ENCODE results near the gene SBF1.
A peak's percentile ranks its signal among the peaks of the same experiment; 100 is the strongest.

SBF1 gene

DNA sequence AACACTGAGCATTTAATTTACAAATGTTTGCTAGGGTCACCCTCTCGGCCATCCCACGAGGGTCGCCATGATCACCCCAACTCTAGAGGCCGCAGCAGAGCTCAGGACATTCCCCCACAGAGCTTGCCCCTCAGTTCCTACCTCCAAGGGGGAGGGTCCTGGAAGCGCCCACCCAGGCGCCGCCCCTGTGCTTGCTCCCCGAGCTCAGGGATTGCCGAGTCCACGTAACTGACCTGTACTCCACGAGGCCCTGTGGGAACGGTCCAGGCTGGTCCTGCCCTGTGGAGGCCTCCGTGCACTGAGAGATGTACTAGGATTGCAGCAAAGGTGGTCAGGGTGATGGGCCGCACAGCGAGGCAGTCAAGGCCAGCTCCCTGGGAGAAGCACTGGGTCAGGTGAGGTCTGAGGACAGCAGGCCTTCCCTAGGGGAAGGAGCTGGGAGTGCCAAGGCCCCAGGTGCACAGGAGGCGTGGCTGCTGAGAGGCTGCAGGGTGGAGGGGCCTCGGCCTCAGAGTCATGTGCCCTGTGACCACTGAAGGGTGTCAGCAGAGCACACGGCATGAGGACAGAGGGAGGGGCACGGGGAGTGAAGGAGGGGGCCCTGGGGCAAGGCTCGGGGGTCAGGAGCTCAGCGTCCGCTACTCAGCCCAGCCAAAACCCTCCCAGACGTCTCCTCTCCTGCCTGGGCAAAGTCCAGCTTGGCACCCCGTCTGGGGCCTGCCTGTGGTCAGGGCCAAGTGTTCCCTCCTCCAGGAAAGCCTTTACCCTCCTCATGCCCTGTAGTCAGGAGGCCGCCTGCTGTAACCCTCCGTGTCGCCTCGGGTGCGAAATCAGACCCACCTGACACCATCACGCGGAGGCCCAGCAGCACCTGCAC lies 9.4 kb upstream of the SBF1 start:
- DNase-seq (ENCODE audit: low spot score), result no peak

- DNase-seq (ENCODE audit: low spot score), result no peak
Measured at GRCh38 chr22:50483556-50483955, 8.7 kb upstream of the SBF1 start.

DNA sequence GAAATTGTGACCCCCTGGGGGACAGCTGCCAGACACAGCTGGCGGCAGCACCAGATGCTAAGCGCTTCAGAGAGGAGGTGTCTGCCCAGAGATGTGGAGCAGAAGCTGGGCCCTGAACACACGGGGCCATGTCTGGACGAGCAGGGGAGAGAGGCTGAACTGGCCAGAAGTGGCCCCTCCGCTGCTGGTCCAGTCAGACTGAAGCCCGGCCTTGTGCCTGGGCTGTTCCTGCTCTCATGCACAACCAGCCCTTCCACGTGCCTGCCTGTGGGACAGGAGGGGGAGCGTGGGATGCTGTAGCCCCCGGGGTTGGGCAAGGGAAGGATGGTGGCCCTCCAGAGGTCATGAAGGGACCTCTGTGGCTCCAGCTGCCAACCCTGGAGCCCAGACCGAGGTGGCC lies 8.3 kb upstream of the SBF1 start:
- no peak for DNase-seq (ENCODE audit: low spot score)

- DNase-seq (ENCODE audit: low spot score), result no peak
Measured at GRCh38 chr22:50482107-50483074, 7.6 kb upstream of the SBF1 start.

DNA sequence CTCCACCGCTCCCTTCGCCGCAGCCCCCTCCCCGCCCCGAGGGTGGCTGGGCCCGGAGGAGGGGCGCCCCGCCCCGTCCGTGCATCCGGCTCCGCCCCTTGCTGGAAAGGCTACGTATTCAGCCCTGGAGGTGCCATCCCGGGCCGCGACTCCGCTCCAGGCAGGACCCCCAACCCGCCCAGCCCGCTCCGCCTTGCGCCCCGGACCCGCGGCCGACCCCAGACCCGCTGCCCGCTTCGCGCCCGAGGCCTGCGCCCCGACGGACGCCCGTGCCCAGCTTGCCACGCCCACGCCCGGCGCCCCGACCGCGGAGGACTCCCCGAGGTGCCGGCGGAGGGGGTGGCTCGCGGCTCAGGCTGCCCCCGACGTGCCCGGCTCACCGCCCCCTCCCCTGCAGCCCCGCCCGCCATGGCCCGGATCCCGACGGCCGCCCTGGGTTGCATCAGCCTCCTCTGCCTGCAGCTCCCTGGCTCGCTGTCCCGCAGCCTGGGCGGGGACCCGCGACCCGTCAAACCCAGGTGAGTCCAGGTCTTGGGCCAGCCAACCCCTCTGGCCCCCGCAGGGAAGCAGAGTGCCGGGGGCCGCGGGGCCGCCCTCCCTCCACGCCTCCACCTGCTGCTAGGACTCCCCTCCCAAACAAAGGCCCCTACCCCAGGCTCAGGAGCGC lies 6.7 kb upstream of the SBF1 start, which contains the start of gene ADM2:
Gene ADM2, plus strand, starts transcription at position 104 of the 667 bp plus-strand sequence. Its CDS starts 305 bp downstream, at position 409.
- DNase-seq (ENCODE audit: low spot score), result peak; percentile 82

- DNase-seq (ENCODE audit: low spot score), result no peak
Measured at GRCh38 chr22:50481045-50481439, 6.2 kb upstream of the SBF1 start.

DNA sequence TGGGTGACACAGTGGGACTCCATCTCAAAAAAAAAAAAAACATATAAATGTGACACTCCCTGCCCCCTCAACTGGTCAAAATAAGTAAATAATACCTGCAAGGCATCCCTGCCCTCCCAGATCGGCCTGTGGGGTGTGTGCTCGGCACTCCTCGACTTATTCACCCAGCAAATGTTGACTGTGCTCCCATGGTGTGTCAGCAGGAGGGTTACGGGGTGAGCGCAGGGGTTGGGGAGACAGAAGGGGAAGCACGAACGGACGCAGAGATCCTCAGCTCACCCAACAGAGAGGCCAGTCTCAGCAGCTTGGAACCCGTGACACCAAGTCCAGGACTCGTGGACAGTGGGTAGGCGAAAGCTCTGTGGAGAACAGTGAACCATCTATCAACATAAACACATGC lies 4.9 kb upstream of the SBF1 start:
- DNase-seq (ENCODE audit: low spot score), result no peak

GRCh38 chr22:50477923-50478322 lies 3.1 kb upstream of the SBF1 start:
- DNase-seq (ENCODE audit: low spot score), result no peak

GRCh38 chr22:50476868-50477267 lies 2.0 kb upstream of the SBF1 start:
- no peak for DNase-seq (ENCODE audit: low spot score)

DNA sequence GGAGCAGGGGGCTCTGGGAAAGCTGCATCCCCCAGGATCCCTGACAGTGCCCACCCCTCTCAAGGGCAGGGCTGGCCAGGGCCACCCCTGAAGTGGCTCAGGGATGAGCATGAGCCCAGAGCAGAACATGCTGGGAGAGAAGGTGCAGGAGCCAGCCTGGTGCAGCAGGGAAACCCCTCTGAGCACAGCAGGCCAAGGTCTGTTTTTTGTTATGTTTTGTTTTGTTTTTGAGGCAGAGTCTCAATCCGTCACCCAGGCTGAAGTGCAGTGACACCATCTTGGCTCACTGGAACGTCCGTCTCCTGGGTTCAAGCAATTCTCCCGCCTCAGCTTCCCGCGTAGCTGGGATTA lies 792 bp upstream of the SBF1 start:
- DNase-seq (ENCODE audit: low spot score), result no peak

DNA sequence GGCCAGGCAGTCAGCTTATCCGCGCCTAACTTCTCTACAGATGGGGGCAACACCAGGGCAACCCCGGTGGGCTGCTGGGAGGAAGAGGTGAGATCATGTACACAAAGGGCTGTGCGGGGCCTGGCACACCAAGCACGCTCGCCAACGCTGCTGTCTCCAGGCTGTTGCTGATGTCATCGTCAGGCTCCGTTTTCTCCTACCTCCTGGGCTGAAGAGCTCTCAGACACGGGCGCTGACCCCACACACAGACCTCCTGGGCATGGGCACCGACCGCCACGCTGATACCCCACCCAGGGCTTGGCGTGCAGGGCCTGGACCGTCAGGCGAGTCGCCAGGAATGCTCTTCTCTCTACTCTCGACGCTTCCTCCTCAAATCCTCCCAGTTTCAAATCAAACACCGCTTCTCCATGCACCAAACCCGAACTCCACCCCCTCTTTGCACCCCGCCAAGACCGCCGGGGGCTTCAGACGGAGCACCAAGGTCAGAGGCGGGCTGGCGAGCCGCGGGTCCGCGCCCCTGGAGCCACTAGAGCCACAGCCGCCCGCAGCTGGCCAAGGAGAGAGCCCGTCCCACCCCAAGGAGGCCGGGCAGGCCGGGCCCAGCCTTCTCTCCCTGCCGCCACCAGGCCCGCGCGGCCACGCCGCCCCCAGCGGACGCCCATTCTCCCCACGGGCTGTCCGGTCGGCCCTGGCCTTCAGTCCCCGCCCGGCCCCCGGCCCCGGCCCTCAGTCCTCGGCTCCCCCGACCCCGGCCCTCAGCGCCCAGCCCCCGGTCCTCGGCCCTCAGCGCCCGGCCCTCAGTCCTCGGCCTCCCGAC lies 772 bp downstream of the SBF1 start:
- no peak for DNase-seq (ENCODE audit: low spot score)

- DNase-seq (ENCODE audit: low spot score), result no peak
Measured at GRCh38 chr22:50473088-50473487, 1.7 kb downstream of the SBF1 start.

DNA sequence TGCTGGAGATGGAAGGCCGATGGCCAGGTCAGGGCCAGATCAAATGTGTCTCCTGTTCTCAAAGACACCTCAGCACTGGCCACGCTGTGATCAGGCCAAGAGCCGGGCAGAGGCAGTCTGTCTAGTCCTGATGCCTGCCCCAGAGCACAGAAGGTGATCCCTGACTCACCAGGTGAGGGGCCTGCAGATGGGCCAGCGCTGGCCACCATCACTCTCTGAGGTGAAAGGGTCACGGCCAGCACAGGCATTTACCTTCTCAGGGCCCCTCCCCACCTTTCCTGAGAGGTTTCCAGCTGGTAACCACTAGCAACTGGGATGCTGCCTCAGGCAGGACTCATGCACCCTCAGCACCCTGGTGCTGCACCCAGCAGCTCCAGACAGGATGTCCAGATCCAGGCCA lies 2.9 kb downstream of the SBF1 start:
- DNase-seq (ENCODE audit: low spot score), result no peak

DNA sequence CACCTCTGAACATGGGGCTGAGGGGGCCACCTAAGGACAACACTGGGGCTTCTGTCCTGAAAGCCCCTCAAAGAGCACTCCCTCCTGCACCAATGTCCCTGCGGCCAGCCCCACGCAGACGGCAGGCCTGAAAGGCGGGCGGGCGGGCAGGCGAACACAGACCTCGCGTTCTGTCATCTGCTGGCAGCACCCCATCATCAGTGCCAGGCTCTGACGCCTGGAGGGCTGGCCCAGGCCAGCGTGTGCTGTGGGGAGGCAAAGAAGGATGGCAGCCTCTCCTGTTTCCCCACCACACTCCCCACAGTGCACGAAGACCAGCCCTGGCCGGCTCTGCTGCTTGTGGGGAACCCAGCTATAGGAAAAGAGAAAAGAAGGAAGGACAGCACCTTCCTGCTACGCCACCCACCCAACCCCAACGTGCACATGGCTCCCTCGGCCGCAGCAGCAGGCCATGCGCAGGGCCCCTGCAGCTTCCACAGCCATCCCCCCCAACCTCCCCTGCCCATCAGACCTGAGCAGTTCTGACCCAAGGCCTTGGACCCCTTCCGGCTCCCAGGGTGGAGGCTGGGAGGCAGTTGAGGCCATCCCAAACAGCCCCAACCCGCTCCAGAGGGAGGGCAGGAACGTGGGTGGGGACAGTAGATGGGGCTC lies 3.5 kb downstream of the SBF1 start:
- no peak for DNase-seq (ENCODE audit: low spot score)

GRCh38 chr22:50470491-50470890 lies 4.3 kb downstream of the SBF1 start:
- DNase-seq (ENCODE audit: low spot score), result no peak

- DNase-seq (ENCODE audit: low spot score), result no peak
Measured at GRCh38 chr22:50469377-50470305, 5.2 kb downstream of the SBF1 start.

GRCh38 chr22:50468626-50469025 lies 6.2 kb downstream of the SBF1 start:
- DNase-seq (ENCODE audit: low spot score), result no peak

- DNase-seq (ENCODE audit: low spot score), result no peak
Measured at GRCh38 chr22:50467773-50468440, 6.9 kb downstream of the SBF1 start.

GRCh38 chr22:50467341-50467740 lies 7.5 kb downstream of the SBF1 start:
- no peak for DNase-seq (ENCODE audit: low spot score)

Data from ecto neural progenitor cell (in vitro differentiated cells).